HG03097 (cell line): ENCODE measurements around the gene MORC3.
"Not testable (repeated sequence)": the region's sequence is repeated elsewhere in the genome, so short reads cannot be mapped to it uniquely, and the experiment has no call there.

ENCODE experiments used
- ATAC-seq: cut with Tn5 transposase; IDR thresholded peaks from one replicate; pipeline ENCODE4 v1.9.1; 2021; ENCODE audit not compliant: unreplicated experiment, low FRiP score

The MORC3 gene

DNA sequence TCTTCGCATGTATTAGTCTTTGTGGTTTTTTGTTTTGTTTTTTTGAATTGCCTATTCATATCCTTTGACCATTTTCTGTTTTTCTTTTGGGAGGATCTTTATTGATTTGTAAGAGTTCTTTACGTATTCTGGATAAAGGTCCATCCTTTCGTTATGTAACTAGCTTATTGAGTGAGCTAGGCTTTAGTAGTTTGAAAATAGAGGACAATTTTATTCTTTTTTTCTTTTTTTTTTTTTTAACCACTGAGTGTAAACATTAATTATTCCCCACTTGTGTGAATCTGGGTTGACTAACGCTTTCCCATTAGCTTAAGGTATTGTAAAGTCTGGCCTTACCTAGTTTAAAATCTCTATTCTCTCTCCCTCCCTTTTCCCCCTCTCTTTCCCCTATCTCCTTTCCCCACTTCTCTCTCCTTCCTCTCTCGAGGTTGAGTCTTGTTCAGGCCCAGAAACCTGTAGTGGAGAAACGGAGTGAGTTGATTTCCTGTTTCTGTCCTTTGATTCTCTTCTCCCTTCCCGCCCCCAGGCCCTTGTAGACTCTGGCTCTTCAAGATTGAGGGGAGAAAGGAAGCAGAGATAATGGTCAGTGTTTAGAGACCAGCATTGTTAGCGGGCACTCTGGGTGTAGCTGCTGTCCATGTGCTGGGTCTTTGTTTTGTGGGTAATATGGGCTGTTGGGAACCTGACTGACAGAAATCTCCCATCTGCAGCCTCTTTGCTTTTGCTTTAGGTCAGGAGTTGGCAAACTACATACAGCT, 1.5 kb downstream of the MORC3 start:
- ATAC-seq, result no peak

DNA sequence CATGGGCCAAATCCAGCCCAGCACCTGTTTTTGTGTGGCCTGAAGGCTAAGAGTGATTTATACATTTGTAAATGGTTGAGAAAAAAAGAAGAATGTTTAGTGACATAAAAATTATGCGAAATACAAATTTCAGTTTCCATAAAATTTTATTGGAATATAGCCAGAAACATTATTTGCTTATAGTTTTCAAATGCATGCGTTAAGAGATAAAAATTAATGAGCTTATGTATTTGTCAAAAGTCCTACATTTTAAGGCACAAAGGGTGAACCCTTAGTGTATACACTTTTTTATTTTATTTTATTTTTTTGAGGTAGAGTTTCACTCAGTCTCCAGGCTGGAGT, 2.1 kb downstream of the MORC3 start:
- no peak for ATAC-seq

DNA sequence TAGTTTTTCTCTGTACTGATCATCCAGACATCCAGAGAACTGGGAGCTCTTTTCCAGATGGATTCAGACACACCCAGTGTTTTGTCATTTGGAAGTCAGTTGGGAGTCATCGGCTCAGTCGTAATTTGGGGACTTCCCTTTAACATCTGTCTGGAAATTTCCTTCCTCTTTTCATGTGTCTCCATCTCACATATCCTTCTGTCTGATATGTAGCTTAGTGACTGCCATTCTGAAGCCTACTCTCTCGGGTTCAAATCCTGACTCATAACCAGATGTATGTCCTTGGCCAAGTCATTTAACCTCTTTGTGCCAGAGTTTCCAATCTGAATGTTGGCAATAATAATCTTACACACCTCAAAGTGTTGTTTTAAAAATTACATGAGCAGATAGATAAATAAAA, 3.0 kb downstream of the MORC3 start:
- no peak for ATAC-seq

GRCh38 chr21:36325373-36326010, 5.5 kb downstream of the MORC3 start:
- ATAC-seq, result no peak

GRCh38 chr21:36330904-36331303, 10.9 kb downstream of the MORC3 start:
- peak; percentile 74 for ATAC-seq

- ATAC-seq, result no peak
Observed at GRCh38 chr21:36337099-36337509, 17.1 kb downstream of the MORC3 start.

DNA sequence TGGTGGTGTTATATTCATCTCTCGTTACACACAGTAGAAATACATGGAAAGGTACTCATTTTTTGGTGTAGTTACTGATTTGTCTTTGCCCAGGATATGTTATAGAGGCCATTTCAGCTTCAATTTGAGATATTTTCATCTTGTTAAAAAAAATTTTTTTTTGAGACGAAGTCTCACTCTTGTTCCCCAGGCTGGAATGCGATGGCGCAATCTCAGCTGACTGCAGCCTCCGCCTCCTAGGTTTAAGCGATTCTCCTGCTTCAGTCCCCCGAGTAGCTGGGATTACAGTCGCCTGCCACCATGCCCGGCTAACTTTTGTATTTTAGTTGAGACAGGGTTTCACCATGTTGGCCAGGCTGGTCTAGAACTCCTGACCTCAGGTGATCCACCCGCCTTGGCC, 19.0 kb downstream of the MORC3 start:
- no peak for ATAC-seq

DNA sequence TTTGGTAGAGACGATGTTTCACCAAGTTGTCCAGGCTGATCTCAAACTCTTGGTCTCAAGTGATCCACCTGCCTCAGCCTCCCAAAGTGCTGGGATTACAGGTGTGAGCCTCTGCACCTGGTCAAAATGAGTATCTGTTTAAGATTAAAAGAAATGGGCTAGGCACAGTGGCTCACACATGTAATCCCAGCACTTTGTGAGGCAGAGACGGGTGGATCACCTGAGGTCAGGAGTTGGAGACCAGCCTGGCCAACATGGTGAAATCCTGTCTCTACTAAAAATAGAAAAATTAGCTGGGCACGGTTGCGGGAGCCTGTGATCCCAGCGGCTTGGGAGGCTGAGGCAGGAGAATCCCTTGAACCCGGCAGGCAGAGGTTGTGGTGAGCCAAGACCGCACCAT, 22.6 kb downstream of the MORC3 start:
- not testable (repeated sequence) for ATAC-seq

GRCh38 chr21:36344931-36345330, 24.9 kb downstream of the MORC3 start:
- ATAC-seq, result no peak

- no peak for ATAC-seq
Observed at GRCh38 chr21:36347278-36347961, 27.4 kb downstream of the MORC3 start.

DNA sequence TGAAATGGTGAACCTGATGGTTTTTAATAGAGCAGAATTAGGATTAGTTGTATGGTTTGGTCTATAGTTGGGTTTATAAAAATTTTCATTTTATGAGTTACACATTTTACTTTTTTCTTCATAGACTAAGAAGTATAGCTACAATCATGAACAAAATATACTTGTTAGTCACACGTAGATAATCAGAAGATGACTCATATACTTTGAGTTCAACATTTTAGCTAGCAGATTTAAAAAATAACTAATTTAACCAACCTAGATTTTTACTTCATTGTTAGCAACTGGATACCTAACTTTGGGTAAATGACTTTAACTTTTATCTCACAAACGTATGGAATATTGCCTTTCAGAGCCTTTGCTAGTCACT, 27.9 kb downstream of the MORC3 start:
- no peak for ATAC-seq

GRCh38 chr21:36349315-36349714, 29.3 kb downstream of the MORC3 start:
- no peak for ATAC-seq

DNA sequence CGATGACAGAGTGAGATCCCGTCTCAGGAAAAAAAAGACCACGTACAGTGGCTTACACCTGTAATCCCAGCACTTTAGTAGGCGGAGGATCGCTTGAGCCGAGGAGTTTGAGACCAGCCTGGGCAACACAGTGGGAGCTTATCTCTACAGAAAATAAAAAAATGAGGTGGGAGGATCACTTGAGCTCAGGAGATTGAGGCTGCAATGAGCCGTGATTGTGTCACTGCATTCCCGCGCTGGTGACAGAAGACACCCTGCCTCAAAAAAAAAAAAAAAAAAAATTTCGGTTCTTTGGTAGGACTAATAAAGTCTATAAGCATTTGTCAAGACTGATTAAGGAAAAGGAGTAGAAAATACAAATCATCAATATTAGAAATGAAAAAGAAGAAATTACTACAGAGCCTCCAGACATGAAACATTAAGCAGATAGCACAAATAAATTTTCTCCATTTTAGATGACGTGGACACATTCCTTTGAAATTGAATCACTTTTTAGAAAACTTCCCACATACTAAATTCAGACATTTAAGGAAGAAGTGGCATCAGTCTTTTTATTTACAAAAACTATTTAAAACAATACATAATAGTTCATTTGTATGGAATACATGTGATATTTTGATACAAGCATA, 30.4 kb downstream of the MORC3 start:
- no peak for ATAC-seq

DNA sequence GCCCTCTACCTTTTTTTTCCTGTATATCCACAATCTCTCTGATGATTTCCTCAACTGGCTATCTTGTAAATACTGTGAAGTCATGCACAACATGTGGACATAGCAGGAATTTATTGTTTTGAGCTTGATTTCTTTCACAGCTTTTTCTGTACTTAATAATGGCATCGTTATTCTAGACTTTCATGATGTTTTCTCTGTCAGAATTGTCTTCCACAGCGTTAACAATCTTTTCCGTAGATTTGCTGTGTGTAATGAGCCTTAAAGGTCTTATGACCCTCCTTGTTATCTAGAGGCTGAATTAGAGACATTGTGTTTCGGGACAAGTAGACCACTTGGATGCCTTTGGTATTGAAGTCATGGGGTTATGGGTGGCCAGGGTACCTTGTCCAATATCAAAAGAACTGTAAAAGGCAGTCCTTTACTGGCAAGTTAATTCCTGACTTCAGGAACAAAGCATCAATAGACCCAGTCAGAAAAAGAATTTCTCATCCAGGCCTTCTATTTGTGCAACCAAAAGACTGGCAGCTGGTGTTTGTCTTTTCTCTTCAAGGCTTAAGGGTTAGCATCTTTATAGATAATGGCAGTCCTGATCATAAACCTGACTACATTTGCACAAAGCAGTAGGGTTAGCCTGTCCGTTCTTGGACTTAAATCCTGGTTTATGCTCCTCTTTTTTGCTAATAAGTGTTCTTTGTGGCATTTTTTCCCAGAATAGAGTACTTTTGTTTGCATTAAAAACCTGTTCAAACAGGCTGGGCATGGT, 35.1 kb downstream of the MORC3 start:
- ATAC-seq, result no peak

DNA sequence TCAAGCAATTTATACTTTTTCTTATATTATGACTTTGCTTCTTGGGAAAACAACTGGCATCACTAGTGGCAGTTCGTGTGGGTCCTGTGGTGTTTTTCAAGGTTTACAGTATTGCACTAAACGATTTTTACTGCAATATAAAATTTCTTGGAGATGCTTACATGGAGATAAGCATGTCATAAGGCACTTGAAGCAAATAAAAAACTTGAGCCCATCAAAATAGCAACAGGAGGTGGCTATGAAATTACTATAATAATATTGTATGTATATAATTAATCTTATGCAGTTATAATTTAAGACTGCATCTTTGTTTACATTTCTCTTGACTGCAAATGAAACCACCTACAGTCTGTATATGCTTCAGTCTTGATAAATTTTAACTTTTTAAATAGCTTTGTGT, 35.9 kb downstream of the MORC3 start:
- ATAC-seq, result no peak

- ATAC-seq, result no peak
Observed at GRCh38 chr21:36359185-36359584, 39.2 kb downstream of the MORC3 start.

- no peak for ATAC-seq
Observed at GRCh38 chr21:36369064-36369685, 49.2 kb downstream of the MORC3 start.

DNA sequence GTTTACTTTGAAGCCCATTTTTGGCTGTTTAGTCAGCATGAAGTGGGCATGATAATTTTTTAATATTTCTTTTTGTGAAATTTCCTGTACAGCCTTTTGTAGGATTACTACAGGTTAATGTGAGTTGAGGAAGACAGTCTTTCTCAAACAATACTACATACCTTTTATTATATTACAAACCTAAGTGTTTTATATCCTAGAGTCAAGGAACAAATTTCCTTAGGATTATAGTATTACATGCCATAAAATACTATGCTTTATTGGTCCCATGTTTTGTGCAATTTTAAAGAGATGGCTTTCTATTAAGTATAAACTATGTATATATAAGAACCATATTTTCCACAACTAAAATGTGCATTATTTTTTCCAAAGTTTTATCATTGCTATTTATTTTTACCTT, 56.0 kb downstream of the MORC3 start:
- no peak for ATAC-seq

DNA sequence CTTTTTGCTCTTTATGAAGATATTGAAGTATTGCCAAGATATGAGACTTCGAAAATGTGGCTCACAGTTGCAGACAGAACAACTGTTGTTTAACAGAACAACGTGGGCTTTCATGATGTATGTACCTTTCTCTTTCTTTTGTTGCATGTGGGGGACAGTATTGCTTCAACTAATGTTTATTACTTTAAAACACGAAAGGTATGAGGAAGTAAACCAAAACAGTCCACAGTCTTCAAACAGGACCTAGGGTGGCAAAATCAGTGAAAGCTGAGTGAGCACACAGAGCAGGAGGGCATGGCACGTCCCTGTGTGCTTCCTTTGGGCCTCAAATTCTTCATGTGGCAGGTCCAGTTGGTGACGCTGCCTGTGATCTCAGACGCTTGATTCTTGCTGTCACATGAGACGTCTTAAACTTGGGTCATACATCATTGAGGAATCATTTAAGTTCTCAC, 57.4 kb downstream of the MORC3 start:
- no peak for ATAC-seq

DNA sequence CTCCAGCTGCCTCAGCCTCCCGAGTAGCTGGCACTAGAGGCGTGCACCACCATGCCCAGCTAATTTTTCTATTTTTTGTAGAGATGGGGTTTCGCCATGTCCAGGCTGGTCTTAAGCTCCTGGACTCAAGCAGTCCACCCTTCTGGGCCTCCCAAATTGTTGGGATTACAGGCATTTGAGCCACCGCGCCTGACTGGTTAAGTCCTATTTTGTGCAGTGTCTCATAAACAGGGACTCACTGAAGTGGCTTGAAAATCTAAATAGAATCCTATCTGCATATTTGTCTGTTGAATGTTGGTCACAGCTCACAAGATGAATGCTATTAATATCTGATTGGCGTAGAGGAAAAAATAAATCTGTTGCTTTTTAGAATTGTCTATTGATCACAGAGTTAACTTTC, 59.3 kb downstream of the MORC3 start:
- no peak for ATAC-seq
